CD14-positive monocyte (primary cell): ENCODE measurements around the gene LGALS3. TPM values are rescaled to one million over a fixed set of nuclear protein-coding genes. Genes with fewer than 3 reads are reported as not detected.
A peak's percentile ranks its signal among the peaks of the same experiment; 100 is the strongest.

Experiments used
- DNase-seq, 3 donors: peaks; one replicate each; pipeline ENCODE4 v3.0.0-alpha.2; 2011 to 2022
- H2AFZ ChIP-seq: 2 replicates; pipeline ENCODE4 v1.6.0; 2012; ENCODE audit warnings: mild to moderate bottlenecking, low read depth, low read length, inconsistent platforms; ENCODE audit not compliant: insufficient read depth, poor library complexity, severe bottlenecking
- H3K27ac ChIP-seq, 2 donors: 1 replicate in 1 of 2; 2 replicates in 1 of 2; pipeline ENCODE4 v1.5.1; 2012 to 2013; ENCODE audit warnings: low read length in 2 of 2, control low read depth in 1 of 2, inconsistent platforms in 1 of 2, low read depth in 1 of 2, mild to moderate bottlenecking in 1 of 2
- H3K27me3 ChIP-seq, 2 donors: one replicate each; pipeline versions ENCODE4 v1.6.0 to v1.6.1; 2011 to 2013; ENCODE audit warnings: low read length in 2 of 2; ENCODE audit not compliant: control insufficient read depth in 2 of 2, insufficient read depth in 2 of 2
- H3K36me3 ChIP-seq, 2 donors: replicated peaks in 1 of 2; 1 replicate in 1 of 2; 2 replicates in 1 of 2; pipeline versions ENCODE4 v1.5.1 to v1.6.1; 2012 to 2013; ENCODE audit warnings: low read length in 2 of 2, control low read depth in 1 of 2, inconsistent platforms in 1 of 2, mild to moderate bottlenecking in 1 of 2; ENCODE audit not compliant: insufficient read depth in 2 of 2, control insufficient read depth in 1 of 2
- H3K4me1 ChIP-seq, 2 donors: 1 replicate in 1 of 2; 2 replicates in 1 of 2; pipeline versions ENCODE4 v1.5.1 to v1.6.1; 2012 to 2013; ENCODE audit warnings: low read length in 2 of 2, control low read depth in 1 of 2, inconsistent platforms in 1 of 2, mild to moderate bottlenecking in 1 of 2, moderate library complexity in 1 of 2; ENCODE audit not compliant: insufficient read depth in 2 of 2, control insufficient read depth in 1 of 2
- H3K4me2 ChIP-seq: replicated peaks from 2 replicates; pipeline ENCODE3; 2012; ENCODE audit warnings: low read length, moderate library complexity, mild to moderate bottlenecking; ENCODE audit not compliant: poor library complexity, severe bottlenecking; ENCODE audit errors: extremely low read depth
- H3K4me3 ChIP-seq, 3 experiments: fragments of 200-600 bp in 1 of 3; sonication (generic) in 1 of 3; replicated peaks in 1 of 3; 1 replicate in 2 of 3; 2 replicates in 1 of 3; pipeline ENCODE4 v1.5.1; 2011 to 2013; ENCODE audit warnings: low read length in 3 of 3, mild to moderate bottlenecking in 3 of 3, control low read depth in 2 of 3, low read depth in 2 of 3, inconsistent platforms in 1 of 3, moderate library complexity in 1 of 3
- H3K79me2 ChIP-seq: 2 replicates; pipeline ENCODE4 v1.6.0; 2012; ENCODE audit warnings: mild to moderate bottlenecking, control low read depth, inconsistent platforms, low read length, moderate library complexity; ENCODE audit not compliant: insufficient read depth
- H3K9ac ChIP-seq: 2 replicates; pipeline ENCODE4 v1.6.0; 2017; ENCODE audit warnings: low read length, mild to moderate bottlenecking; ENCODE audit not compliant: insufficient read depth, poor library complexity, severe bottlenecking
- H3K9me3 ChIP-seq, 2 donors: replicated peaks in 1 of 2; 1 replicate in 1 of 2; 2 replicates in 1 of 2; pipeline versions ENCODE4 v1.5.1 to v1.6.1; 2012 to 2013; ENCODE audit warnings: low read length in 2 of 2, control low read depth in 1 of 2; ENCODE audit not compliant: control insufficient read depth in 1 of 2, insufficient read depth in 1 of 2
- H4K20me1 ChIP-seq: 2 replicates; pipeline ENCODE4 v1.6.0; 2012; ENCODE audit warnings: mild to moderate bottlenecking, low read length, control low read depth, moderate library complexity; ENCODE audit not compliant: insufficient read depth
- H3K27ac Mint-ChIP-seq, 7 donors: one replicate each; pipeline ENCODE4 v1.8.0; 2020; ENCODE audit warnings: mild to moderate bottlenecking in 7 of 7, mixed read lengths in 7 of 7, moderate library complexity in 6 of 7, inconsistent platforms in 2 of 7
- H3K27me3 Mint-ChIP-seq, 3 donors: one replicate each; pipeline ENCODE4 v1.8.0; 2021 to 2022; ENCODE audit warnings: low read depth in 3 of 3, mild to moderate bottlenecking in 3 of 3, mixed read lengths in 3 of 3, moderate library complexity in 3 of 3, inconsistent platforms in 1 of 3
- H3K36me3 Mint-ChIP-seq, 2 donors: one replicate each; pipeline ENCODE4 v1.8.0; 2020; ENCODE audit warnings: mixed read lengths in 2 of 2, inconsistent platforms in 1 of 2, mild to moderate bottlenecking in 1 of 2
- H3K4me1 Mint-ChIP-seq: one replicate; pipeline ENCODE4 v1.8.0; 2020; ENCODE audit warnings: mild to moderate bottlenecking, mixed read lengths
- H3K4me3 Mint-ChIP-seq, 2 donors: one replicate each; pipeline ENCODE4 v1.8.0; 2020; ENCODE audit warnings: mild to moderate bottlenecking in 2 of 2, mixed read lengths in 2 of 2, moderate library complexity in 1 of 2
- H3K9me3 Mint-ChIP-seq, 7 donors: one replicate each; pipeline ENCODE4 v1.8.0; 2020 to 2022; ENCODE audit warnings: mixed read lengths in 7 of 7, mild to moderate bottlenecking in 6 of 7, moderate library complexity in 6 of 7, inconsistent platforms in 2 of 7
- CTCF ChIP-seq: fragments of 200-600 bp; IDR thresholded peaks from one replicate; pipeline ENCODE4 v1.8.0; 2022; ENCODE audit warnings: antibody characterized with exemption, mild to moderate bottlenecking
- WGBS: methylation state at CpG from one replicate; pipeline ENCODE4 v1.1.5; 2013; ENCODE audit warnings: missing lambda C conversion rate; ENCODE audit not compliant: insufficient coverage; 5-methylcytosine and 5-hydroxymethylcytosine counted together
- intact Hi-C, 2 donors: fragments of 100-400 bp; cut with micrococcal nuclease; formaldehyde crosslinking; loops; one replicate each; pipeline versions ENCODE4 v1.15.0 to v1.15.1; 2023
- polyA plus RNA-seq, 3 donors: library from polyadenylated mRNA; depleted of rRNA in 1 of 3; unstranded in 2 of 3; stranded (reverse) in 1 of 3; fragments of 300-500 nt in 2 of 3; fragments of >200 nt in 1 of 3; fragmentation: Illumina TruSeq in 2 of 3; gene quantifications; 1 replicate in 2 of 3; 2 replicates in 1 of 3; pipeline ENCODE4 v1.2.3, GENCODE V29; 2012 to 2021

LGALS3 gene
- polyA plus RNA-seq, 3 donors = 266 to 878 (median 788) TPM

- no peak overlapping the region for H3K27ac ChIP-seq
- no peaks in the 10 kb centered on the region for H3K9me3 ChIP-seq
- H3K9ac ChIP-seq = no peak overlapping the region
- TF ChIP-seq CTCF = no peak
- H3K27me3 ChIP-seq = no peaks in the 10 kb centered on the region
- no peak overlapping the region for H2AFZ ChIP-seq
- H3K4me1 ChIP-seq = peaks cover 25% of the 10 kb centered on the region in 2 donors
- Mint-ChIP-seq H3K9me3 (peaks cover 0 to 4% (median 0%) of the 10 kb centered on the region in 7 donors), H3K27ac (peak overlapping the region in 1 of 7 donors; percentile 50), H3K4me3 (no peak overlapping the region), H3K36me3 (no peaks in the 10 kb centered on the region), H3K4me1 (peaks cover 22% of the 10 kb centered on the region), H3K27me3 (no peaks in the 10 kb centered on the region)
- H3K4me3 ChIP-seq = no peak overlapping the region
- no peaks in the 10 kb centered on the region for H3K36me3 ChIP-seq
- no peaks in the 10 kb centered on the region for H3K79me2 ChIP-seq
- no peaks in the 10 kb centered on the region for H4K20me1 ChIP-seq
- peak overlapping the region; percentile 25 for H3K4me2 ChIP-seq
- peak in 2 of 3 donors; percentile 55 to 71 for DNase-seq
- intact Hi-C loops = loop anchor here in 1 of 2 donors (5.0 kb wide), 1 partner anchor 32 kb away; the partner anchor contains the start of gene MAPK1IP1L
These were observed 44.5 kb upstream of the LGALS3 start for GRCh38 chr14:55084401-55085059.

- peaks cover 16% of the 10 kb centered on the region for H3K4me1 Mint-ChIP-seq
- H4K20me1 ChIP-seq = no peaks in the 10 kb centered on the region
- no peak overlapping the region for H2AFZ ChIP-seq
- H3K4me3 Mint-ChIP-seq = no peak overlapping the region
- no peaks in the 10 kb centered on the region for H3K36me3 ChIP-seq
- H3K4me2 ChIP-seq = no peak overlapping the region
- no peak overlapping the region for H3K27ac ChIP-seq
- H3K4me1 ChIP-seq = peaks cover 21% of the 10 kb centered on the region in 2 donors
- TF ChIP-seq CTCF = no peak
- H3K9ac ChIP-seq = no peak overlapping the region
- DNase-seq = no peak
- no peaks in the 10 kb centered on the region for H3K79me2 ChIP-seq
- no peaks in the 10 kb centered on the region for H3K27me3 Mint-ChIP-seq
- 100% methylated on average over 2 of the region's 4 CpGs for WGBS
- H3K9me3 ChIP-seq = no peaks in the 10 kb centered on the region
- H3K4me3 ChIP-seq = no peak overlapping the region
- no peak overlapping the region for H3K27ac Mint-ChIP-seq
- intact Hi-C loops = loop anchor here in 1 of 2 donors (5.0 kb wide), 1 partner anchor 33 kb away; the partner anchor contains the start of gene MAPK1IP1L
- no peaks in the 10 kb centered on the region for H3K36me3 Mint-ChIP-seq
- H3K27me3 ChIP-seq = no peaks in the 10 kb centered on the region
- H3K9me3 Mint-ChIP-seq = peaks cover 0 to 4% (median 0%) of the 10 kb centered on the region in 7 donors
These were observed 43.9 kb upstream of the LGALS3 start for GRCh38 chr14:55085060-55085660.
